ENCODE results near the gene SLC26A1.

Gene SLC26A1, protein sequence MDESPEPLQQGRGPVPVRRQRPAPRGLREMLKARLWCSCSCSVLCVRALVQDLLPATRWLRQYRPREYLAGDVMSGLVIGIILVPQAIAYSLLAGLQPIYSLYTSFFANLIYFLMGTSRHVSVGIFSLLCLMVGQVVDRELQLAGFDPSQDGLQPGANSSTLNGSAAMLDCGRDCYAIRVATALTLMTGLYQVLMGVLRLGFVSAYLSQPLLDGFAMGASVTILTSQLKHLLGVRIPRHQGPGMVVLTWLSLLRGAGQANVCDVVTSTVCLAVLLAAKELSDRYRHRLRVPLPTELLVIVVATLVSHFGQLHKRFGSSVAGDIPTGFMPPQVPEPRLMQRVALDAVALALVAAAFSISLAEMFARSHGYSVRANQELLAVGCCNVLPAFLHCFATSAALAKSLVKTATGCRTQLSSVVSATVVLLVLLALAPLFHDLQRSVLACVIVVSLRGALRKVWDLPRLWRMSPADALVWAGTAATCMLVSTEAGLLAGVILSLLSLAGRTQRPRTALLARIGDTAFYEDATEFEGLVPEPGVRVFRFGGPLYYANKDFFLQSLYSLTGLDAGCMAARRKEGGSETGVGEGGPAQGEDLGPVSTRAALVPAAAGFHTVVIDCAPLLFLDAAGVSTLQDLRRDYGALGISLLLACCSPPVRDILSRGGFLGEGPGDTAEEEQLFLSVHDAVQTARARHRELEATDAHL

DNA sequence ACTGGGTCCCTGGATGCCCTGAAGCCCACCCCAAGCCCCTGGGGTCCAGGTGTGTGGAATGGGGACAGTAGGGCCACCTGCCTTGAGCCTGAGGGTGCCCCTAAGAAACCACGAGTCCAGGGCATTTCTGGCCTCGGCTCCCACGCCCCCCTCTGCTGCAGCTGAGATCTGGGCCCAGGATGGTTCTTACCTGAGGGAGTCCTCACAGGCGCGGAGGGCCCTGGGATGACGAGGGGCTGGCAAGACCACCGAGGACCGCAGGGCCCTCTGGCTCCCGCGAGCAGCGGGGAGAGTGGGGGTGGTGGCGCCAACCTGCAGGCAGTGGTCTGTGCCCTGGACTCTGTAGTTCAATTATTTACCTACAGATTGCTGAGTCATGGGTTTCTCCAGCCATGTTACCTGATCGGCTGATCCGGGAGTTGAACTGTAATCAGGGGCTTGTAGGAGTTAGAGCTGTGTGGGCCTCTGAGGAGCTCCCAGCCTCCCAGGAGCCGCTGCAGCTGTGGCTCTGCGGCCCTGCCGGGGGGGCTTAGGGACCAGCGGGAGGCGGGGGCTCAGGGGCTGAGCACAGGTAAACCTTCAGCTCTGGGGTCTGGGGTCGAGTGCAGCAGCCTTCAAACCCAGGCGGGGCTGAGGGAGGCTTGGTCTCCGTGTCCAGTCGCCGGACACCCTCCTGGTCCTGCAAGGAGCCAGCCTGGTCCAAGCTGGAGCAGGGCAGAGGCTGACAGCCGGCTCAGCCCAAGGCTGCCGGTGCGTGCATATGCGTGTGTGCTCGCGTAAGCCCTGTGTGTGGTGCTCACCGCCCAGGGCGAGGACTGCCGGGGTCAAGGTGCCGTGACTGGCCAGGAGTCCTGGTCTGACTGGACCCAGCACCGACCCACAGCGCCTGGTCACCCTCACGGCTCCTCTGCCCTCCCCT lies at the start of gene SLC26A1:
TSS of gene SLC26A1 (minus strand) at position 294 of the 919 bp plus-strand sequence. CDS start 1,701 bp downstream, outside the sequence.
- no peak for DNase-seq

DNA sequence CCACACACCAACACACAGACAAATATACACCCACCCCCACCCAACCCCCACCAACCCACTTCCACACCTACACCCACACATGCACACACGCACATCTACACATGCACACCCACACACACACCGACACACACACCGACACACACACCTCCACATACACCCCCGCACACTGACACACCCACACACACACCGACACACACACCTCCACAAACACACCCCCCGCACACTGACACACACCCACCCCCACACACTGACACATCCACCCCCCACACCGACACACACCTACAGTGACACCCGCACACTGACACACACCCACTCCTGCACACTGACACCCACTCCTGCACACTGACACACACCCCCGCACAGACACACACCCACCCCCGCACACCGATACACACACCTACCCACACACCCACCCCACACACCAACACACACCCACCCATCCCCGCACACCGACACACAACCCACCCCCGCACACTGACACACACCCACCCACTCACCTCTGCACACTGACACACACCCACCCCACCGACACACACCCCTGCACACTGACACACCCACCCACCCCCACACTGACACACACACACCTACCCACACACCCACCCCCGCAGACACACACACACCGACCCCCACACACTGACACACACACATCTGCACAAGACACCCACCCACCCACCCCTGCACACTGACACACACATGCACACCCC lies 49.3 kb upstream of the SLC26A1 start:
- no peak for DNase-seq

DNA sequence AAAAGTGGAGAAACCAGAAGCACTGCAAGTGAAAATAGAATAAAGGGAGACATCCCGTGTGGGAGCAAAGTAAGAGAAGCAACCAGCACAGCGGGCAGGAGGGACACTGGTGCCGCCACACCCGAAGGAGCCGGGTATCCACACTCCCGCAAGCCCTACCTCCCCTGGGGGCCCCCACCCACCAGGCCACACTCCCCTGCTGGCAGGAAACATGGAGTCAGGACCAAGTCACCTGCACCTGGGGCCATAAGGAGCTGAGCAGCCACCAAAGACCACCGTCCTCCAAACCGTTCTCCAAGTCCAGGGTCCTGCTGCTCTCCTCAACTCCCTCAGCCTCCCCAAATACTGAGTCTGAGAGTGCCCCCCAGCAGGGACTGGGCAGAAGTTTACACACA lies 48.7 kb upstream of the SLC26A1 start:
- no peak for DNase-seq

DNA sequence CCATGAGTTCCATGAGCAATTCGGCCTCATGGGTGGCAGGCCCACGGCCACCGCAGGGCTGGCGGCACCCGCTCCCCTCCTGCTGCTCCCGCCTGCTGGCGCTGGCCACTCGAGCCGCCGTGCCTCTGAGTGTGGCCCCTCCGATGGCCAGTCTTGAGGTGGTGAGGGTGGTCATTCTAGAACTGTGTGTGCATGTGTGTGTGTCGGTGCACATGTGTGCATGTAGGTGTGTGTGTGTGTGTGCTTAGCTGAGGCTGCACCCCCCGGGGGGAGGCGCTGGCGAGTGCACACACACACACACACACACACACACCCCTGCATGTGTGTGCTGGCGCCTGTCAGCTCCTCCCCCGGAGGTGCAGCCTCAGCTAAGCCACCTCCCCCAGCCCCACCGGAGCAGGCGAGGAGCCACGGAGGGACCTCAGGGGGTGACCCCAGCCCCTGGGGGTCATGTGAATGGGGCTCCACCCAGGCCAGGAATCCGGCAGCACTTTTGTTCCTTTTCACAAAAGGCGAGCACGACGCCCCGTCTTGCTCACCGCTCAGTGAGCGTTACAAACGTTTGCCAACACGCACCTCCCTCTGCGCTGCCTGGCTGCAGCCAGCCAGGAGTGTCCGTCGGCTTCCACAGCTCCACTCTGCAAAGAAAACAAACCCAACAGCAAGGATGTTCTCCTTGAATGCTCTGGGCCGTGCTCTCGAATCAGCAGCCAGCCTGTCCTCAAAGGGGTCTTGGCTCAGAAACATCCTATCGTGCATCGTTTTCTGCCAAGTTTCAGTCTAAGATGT lies 48.1 kb upstream of the SLC26A1 start:
- no peak for DNase-seq

DNA sequence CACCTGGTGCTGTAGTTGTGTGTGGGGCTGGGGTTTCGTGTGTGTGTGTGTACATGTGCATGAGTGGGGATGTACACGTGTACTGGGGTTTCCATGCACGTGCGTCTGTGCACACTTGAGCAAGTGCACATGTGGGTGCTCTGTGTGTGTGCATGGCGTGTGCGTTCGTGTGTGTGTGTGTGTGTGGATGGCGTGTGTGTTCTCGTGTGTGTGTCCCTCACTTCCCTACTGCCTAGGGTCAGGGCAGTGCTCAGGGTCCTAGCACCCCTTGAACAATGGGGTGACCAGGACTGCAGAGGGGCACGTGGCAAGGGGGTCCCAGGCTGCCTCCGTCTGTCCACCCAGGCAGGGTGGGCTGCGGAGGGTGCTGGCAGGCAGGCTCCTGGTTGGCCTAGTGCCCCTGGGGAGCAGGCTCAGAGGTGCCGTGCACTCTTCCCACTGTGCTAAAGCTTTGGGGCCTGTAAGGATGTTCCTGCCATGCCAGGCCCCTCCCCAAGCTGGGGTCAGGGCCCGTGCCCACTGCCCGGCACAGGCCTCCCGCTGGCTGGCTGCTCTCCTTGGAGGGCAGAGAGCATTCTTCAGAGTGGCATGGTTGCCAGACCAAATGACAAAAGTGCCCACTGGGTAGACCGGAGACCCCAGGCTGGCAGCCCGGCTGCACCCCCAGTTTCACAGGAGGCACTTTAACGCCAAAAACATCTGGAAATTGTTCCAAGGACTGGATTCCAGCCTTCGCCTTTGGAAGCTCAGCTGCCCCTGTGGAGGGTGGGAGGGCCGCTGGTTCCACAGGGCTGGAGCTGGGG lies 47.3 kb upstream of the SLC26A1 start:
- DNase-seq: no peak

DNA sequence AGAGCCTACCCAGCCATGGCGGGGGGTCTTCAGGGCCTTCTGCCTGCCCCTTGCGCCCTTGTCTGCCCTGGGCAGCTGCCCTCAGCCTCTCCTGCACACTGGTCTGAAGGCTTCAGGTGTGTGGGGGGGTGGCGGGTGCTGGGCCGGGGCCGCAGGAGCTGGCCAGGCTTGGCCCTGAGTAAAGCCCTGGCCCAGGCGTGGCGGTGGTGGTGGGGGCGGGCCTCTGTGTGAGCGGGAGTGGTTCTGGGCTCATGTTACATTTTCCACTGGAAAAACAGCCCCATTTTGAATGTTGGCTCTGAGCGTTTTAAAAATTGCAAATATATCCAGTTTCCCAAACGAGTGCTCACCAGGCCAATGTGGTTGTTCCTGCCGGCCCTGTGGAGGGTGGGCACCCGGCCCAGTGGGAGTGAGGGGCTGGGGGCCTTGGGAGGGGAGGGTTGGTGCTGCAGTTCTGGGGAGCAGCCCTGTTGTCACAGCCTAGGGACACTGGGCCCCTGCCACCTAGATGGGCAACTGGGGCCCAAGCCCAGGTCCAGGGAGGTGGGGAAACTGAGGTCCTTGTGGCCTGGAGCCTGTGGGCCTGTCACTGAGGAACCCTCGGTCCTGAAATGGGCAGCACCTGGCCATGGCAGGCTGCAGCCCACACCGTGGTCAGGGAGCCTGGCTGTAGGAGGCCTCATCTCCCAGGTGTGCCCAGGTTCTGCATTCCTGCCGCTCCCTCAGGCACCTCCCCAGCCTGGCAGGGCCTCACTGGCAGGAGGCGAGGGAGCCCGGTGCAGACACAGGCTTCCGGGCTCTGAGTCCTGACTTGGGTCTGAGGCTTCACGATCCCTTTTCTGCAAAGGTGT lies 46.5 kb upstream of the SLC26A1 start:
- DNase-seq: no peak

DNA sequence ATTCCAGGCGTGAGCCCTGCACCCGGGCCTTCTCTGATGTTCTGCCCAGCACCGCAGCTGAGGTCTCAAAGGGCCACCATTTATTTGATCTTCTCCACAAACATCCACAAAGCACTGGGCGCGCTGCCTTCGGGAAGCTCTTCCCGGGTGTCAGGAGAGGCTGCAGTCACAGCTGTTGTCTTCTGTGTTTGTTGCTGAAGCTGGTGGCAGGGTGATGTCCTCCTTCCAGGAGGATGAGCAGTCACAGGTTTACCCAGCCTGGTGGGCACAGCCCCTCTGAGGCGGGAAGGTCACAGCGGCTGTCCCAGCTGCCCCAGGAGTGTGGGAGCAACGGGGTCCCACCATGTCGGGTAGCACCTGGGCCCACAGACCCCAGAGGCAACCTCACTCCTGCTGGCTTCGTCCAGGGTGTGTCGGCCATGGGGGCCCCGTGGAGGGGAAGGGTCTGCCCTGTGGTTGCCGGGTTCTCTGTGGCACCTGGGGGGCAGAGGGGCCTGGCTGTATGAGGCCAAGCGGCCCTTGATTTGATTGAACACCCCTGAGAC lies 45.8 kb upstream of the SLC26A1 start:
- no peak for DNase-seq

DNA sequence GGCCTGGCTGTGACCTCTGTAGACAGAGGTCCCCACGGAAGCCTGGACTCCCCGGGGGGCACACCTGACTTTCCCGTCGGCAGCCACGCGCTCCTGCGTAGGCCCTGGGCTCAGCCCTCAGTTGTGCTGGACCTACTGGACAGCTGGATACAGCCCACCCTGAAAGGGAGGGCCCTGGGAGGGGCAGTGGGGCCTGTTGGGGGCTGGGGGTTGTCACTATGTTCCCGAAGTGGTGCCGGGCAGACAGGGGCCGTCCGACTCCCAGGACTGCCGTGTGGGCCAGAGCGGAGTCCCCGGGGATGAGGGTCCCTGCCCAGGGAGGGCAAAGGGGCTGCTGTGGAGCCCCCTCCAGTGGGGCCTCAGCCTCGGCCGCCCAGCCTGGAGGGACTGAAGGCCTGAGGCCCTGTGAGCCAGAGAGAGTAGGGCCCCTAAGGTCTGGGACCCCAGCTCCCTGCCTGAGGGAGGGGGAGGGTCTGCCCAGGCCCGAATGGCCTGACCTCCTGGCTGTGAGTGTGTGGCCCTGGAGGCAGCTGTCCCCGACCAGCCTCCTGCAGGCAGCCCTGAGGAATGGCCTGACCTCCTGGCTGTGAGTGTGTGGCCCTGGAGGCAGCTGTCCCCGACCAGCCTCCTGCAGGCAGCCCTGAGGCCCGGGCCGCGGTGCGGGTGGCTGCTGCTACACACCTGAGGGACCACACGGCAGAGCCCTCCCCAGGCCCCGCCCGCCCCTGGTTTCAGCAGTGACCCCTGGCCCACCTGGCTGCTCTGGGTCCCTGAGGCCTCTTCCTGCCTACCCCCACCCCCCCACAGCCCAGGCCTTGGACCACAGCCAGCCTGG lies 44.0 kb upstream of the SLC26A1 start:
- no peak for DNase-seq

DNA sequence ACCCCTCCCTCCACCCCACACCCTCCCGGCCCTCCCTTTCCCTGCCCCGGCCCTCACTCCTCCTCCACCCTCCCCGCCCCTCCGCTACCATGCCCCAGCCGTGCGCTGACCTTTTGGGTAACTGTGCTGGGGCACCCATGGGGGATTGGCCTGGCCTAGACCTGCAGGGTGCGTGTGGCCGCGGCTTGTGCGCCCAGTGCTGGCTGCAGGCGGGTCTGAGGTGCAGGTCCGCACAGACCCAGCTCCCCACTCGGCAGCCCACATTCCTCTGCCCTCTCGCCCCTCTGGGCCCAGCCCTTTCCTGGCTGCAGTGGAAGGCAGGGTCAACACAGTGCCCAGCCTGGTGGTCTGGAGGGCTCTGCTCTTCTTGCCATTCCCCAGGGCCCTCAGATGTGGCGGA lies 42.9 kb upstream of the SLC26A1 start:
- DNase-seq: no peak

DNA sequence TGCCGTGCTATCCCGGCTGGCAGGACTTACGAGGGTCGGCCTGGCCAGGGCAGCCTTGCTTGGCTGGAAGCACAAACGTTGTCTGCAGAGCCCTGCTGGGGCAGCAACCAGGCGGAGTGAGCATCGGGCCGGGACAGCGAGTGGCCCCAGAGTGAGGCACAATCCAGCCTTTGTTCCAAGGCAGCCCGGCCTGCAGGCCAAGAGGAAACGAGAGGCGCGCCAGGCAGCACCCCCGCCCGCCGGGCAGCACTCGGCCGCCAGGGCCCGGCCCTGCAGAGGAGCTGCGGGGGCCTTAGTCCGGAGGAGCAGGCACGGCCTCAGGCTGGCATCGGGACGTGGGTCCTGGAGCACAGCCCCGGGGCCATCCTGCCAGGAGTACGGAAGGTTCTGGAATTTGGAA lies 42.3 kb upstream of the SLC26A1 start:
- no peak for DNase-seq

DNA sequence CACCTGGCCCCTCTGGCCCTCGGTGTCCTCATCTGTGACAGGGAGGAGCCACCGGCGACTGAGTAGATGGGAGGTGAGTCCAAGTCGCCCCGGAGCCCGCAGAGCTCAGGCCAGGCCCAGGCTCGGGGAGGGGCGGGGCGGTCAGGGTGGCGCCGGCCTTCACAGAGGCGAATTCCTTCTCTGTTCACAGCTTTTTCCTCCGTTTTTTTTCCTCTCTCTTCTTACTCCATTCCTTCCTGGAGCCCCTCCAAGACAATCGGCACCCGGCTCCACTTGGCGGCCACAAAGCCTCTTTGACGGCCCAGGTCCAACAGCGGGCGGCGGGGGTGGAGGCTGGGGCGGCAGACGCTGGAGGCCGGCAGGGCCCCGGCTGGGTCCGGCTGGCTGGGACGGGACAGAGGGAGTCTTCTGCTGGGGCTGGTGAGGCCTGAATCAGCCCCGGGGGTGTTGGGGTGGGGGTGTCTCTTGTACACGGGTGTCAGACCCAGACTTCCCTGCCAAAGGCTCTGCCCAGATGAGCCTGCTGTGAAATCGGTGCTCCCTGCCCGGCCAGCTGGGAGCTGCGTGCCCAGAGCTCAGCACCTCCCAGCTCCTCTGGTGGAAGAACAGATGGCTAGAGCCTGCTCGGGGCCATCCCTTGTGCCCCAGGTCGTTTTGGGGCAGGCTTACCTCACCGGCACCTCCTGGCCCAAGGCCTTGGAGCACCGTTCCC lies 40.8 kb upstream of the SLC26A1 start:
- no peak for DNase-seq

DNA sequence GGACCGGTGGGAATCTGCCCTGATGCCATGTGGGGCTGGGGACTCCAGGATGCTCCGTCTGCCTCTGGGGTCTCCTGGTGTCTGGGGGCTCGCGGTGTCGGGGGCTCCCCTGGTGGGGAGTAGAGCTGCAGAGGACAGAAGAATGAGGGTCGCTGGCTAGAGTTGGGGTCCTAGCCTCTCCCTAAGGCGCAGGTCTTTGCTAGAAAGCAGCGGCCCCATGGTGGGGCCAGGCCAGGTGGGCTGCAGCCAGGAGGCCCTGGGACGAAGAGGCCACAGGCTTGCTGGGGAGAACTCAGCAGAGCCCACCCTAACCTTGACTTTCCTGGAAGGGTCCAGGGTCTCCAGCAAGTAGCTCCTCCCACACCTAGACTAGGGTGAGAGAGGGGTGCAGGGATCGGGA lies 39.7 kb upstream of the SLC26A1 start:
- DNase-seq: no peak

DNA sequence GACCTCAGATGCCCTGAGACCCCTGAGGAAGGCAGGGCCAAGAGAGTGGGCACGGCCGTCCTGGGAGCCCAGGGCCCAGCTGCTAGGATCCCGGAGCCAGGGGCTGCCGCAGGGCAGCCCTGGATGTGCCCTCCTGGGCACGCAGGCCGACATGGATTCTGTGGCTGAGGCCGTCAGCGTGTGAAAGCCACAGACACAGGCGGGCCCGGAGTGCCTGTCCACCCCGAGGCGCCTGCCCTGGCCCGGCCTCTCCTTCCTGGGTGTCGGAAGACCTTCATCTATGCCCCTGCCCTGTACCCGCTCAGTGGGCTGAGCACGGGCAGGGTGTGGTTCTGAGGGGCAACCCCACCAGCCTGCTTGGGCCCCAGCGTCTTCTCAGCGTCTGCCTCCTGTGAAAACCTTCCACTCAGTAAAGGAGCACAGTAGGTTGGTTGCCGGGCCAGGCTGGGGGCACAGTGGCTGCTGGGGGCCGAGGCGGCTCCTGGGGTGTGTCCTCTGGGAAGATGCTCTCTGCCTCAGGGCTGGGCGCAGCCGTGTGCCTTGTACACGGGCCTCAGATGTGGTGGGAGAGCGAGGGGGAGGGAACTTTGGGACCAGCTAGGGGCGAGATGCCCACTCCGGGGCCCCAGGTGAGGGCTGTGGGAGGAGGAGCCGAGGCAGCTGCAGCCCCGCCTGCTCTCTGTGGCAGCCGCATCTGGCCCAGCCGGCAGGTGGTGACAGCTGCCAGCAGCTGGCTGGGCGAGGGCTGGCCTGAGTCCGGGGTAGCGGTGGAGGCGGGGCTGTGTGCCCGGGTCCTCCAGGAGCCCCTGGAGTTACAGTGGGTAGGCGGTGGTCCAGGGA lies 39.0 kb upstream of the SLC26A1 start:
- DNase-seq: no peak

DNA sequence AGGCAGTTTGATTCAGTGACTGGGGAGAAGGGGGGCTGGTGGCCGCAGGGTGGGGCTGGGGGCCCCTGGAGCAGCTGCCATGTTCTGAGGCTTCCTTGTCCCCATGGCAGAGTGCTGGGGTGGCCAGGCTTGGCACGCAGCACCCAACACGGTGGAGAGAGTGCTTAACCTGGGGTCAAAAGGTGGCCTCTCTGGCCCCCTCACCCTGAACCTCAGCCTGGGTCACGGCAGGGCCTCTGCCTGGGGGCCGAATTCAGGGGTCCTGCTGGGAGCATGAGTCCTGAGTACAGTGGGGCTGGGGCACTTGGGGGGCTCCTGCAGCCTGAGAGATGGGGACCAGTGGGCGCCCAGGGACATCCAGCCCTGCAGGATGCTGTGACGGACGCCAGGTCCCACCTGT lies 38.1 kb upstream of the SLC26A1 start:
- no peak for DNase-seq

DNA sequence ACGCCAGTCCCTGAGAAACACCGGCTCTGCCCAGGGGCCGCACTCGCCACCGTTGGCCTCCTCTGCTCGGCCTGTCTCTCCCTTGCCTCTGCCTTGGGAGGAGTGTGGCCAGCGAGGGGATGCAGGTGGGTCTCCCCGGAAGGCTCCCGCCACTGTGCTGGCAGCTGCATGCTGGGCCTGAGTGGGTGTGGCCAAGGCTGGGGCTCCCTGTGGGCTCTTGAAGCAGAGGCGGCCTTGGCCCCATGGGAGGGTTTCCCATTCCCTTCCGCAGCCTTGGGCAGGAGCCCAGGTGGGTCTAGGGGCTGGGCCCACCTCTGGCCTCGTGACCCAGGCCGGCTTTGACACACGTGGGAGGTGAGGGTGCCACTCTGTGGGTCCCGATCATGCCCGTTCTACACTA lies 37.4 kb upstream of the SLC26A1 start:
- no peak for DNase-seq

DNA sequence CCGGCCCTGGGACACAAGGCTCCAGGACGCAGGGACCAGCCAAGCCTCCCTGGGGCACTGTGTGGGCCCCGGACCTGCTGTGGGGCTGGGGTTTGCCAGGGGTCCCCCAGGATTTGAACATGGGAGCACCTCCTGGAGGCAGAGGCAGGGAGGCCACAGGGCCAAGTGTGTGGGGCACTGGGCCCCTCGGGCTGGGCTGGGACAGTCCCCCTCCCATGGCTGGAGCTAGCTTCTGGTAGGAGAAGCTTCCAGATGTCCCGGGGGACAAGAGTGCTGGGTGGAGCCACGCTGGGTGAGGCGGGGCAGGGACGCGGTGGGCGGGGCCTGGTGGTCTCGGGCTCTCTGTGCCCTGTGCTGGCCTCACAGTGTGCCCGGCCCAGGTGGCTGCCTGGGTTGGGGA lies 36.8 kb upstream of the SLC26A1 start:
- DNase-seq: no peak

DNA sequence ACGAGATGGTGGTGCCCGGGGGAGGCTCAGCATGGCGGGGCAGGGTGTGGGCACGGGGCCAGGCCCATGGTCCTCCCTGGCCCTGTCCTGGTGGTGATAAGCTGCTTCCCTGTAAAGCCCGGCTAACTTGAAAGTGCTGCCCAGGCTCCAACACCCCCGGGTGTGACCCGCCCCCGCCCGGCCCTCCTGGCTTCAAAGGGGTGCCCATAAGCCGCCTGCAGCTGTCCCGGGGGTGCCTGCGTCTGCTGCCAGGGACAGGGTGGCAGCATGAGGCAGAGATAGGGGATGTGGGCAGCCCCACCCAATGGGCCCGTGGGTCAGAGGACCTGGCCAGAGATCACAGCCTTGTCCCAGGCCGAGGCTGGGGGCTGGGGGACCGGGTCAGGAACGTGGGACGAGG lies 36.3 kb upstream of the SLC26A1 start:
- DNase-seq: no peak

All from inflammatory macrophage treated with lipopolysaccharide for 4 hours (primary cell).